HG03378 (cell line): ENCODE results near the gene MUC6.

Source experiments
- ATAC-seq: cut with Tn5 transposase; IDR thresholded peaks from one replicate; pipeline ENCODE4 v1.9.1; 2021; ENCODE audit warnings: mild to moderate bottlenecking, moderate library complexity; ENCODE audit not compliant: unreplicated experiment

Gene MUC6

DNA sequence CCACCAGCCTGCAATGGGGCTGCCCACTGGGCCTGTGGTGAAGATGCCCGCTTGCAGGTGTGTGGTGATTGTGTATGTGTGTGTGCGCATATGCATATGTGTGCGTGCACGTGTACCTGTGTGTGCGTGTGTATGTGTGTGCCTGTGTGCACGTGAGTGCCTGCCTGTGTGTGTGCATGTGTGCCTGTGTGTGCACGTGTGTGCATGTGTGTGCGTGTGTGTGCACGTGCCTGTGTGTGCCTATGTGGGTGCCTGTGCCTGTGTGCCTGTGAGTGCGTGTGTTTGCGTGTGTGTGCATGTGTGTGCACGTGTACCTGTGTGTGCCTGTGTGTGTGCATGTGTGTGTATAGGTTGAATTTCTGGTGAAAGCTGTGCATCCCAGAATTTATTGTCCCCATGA lies 2.4 kb upstream of the MUC6 start:
- ATAC-seq, result no peak

DNA sequence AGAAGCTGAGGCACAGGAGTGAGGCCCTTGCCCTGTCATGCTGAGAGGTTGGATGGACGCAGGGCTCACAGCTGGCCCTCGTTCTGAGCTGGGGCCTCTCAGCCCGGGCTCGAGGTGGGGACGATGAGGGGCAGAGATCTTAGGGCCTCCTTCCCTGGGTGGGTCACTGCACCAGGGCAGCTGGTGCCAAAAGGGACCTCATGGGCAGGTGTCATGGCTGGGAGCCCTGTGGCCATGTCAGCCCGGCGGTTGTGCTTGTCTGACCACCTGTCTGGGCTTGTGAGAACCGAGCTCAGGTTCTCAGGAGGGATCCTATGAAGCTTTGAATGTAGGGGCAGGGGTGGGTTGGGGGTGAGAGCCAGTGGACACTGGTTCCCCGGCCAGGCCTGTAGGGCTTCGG lies 1.8 kb upstream of the MUC6 start:
- no peak for ATAC-seq

DNA sequence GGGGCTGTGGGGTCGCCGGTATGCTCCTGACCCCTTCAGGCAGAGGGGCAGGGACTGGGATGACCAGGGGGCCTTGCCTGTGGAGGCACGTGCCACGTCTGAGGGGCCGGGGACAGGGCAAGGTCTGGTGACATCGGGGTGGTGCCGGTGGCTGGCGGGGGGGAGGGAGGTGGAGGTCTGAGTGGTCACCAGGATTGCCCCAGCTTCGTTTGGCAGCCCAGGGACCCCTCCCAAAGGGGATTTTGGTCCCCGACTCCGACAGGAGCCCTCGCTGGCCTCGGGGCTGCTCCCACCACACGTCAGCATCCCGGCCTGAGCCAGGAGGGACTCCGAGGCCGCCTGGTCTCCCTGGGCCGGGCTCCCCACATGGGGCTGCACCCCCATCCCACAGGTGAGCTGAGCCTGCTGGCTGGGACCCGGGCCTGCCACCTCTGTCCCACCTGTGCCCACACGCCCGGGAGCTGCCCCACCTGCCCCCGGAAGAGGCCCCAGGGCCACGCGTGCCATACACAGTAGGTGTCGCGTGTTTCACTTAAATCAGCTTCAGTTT lies 1.1 kb upstream of the MUC6 start:
- no peak for ATAC-seq

DNA sequence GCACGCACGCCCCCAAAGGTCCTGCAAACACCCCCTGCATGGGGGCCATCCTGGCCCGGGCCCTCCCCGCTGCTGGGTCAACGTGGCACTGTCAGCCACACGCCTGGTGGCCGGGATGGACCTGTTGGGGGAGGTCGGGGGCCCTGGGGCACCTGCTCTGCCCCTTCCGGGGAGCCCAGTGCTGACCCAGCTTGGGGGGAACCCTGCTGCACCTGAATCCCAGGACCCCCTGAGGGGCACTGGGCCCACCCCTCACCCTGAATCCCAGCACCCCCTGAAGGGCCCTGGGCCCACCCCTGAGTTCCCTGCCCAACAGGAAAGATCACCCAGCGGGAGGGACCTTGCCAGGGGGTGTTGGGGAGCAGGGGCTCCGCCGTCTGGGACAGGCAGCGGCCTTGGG lies 413 bp upstream of the MUC6 start:
- ATAC-seq, result no peak

DNA sequence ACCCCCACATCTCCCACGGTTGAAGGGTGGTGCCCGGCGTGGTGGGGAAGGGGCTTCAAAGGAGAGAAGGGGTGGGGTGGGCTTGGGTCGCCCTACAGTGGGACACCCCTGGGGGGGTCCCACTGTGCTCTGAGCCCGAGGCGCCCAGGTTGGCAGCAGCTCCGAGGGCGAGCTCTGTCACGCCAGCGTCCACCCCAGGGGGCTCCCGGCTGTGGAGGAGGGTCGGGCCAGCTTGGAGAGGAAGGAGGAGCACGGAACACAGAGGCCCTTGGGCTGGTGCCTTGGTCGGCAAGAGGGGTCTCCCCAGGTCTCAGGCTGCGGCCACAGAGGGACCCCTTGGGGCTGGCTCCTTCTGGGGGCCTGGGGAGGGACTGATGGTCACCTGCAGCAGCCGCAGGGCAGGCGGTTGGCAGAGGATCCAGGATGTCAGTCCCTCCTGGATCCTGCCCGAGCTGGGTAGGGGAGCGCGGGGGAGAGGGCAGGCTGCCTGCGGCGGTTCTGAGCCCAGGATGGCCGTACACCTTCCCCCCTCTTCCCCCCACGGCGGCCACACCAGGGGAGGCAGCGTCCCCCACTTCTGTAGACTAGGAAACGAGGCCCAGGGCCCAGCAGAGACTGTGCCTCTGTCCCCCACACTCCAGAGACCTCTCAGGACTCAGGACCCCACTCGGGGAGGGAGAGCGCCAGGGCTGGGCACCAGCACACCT lies 788 bp downstream of the MUC6 start:
- no peak for ATAC-seq

DNA sequence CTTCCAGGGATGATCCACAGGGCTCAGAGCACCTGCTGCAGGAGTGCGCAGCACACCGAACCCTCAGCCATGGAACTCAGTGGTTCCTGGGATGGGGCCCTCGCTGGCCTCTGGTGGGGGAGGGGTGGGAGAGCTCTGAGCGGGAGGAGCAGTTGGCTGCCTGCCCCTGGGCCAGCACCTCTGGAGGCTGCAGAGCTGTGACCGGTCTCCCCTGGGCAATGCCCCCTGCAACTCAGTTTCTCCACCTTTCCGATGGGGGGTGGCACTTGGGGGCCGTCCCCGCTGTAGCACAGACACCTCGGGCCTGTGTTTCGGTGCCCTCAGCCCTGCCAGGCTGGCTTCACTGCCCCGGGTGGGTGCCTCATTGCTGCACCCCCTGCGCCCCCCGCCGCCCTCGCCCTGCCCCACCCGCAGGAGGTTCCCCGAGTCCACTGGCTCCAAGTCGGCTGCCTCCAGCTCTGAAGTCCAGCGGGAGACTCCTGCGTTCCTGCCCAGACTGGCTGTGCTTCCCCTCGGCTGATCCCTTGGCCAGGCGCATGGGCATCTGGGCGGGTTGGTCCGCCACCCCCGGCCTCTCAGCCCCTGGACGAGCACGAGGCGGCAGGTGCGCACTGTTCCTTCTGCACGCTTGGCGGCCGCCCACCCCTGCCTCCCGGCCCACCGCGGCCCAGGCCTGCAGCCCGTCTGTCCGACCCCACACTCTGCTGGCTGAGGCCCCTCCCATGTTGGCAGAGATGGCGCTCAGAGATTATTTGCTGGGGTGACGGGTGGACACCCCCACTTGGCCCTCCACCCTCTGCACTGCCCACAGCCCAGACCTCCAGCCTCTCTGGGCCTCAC lies 1.8 kb downstream of the MUC6 start:
- ATAC-seq, result no peak

DNA sequence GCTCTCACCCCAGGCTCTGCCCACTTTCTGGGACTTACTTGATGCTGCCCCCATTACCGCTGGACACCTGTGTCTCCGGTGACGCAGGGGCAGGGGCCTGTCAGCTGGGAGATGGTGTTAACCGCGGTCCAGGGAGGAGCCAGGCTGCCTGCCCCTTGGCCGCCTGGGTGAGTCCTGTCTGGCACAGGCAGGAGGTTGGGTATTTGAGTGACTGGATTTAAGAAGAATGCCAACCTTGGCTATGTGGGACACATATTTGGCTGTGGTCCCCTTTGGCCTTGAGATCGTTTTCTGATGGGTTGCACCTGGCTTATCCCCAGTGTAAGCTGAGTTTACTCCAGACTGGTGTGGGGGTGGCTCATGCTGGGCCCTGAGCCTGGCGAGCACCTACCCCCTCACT lies 2.5 kb downstream of the MUC6 start:
- ATAC-seq, result no peak

DNA sequence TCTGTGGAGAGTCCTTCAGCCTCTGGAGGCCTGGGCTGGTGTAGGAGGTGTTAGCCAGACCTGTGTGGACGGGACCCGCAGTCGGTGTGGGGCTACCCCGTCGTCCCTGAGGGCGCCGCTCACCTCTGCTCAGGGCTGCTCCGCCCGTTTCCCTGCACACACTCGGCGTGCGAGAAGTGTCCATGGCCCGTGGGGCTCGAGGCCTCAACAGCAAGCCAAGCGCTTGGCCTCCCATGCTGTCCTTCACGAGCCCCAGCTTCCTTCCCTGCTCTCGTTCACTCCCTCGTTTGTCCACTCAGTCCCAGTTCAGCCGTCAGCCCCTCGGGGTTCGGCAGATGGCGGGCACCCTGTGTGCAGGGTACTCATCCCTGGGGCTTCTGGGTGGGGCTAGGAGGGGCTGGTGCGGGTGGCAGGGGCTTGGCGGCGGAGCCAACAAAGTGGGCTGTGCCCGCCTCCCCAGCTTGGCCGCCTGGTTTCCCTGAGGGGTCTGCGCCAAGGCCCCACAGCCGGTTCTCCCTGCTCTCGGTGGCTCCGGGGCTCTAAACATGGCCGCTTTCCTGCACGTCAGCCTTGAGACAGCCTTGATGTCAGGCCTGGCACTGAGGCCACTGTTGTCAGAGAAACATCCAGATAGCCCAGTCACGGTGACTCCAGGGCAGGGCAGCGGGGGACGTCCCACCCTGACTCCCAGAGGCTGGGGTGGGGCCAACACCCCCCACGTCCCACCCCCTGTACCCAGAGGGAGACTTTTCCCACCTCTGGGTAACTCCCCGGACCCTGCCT lies 3.3 kb downstream of the MUC6 start:
- no peak for ATAC-seq

DNA sequence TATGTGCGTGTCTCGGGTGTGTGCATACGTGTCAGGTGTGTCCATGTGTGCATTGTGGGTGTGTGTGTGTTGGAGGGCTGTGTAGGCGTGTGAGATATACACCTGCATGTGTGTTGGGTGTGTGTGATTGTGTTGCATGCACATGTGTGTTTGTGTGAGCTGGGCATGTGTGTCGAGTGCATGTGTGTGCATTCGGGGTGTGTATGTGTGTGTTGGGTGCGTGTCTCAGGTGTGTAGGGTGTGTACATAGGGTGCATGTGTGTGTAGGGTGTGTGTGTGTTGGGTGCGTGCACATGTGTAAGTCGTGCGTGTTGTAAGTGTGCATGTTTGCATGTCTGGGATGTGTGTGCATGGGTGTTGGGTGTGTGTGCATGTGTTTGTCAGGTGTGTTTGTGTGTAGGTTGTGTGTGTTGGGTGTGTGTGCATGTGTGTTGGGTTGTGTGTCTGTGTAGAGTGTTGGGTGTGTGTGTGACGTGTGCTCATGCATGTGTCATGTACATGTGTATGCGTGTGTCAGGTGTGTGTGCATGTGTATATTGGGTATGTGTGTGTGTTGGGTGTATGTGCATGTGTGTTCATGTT lies 4.1 kb downstream of the MUC6 start:
- ATAC-seq, result no peak

DNA sequence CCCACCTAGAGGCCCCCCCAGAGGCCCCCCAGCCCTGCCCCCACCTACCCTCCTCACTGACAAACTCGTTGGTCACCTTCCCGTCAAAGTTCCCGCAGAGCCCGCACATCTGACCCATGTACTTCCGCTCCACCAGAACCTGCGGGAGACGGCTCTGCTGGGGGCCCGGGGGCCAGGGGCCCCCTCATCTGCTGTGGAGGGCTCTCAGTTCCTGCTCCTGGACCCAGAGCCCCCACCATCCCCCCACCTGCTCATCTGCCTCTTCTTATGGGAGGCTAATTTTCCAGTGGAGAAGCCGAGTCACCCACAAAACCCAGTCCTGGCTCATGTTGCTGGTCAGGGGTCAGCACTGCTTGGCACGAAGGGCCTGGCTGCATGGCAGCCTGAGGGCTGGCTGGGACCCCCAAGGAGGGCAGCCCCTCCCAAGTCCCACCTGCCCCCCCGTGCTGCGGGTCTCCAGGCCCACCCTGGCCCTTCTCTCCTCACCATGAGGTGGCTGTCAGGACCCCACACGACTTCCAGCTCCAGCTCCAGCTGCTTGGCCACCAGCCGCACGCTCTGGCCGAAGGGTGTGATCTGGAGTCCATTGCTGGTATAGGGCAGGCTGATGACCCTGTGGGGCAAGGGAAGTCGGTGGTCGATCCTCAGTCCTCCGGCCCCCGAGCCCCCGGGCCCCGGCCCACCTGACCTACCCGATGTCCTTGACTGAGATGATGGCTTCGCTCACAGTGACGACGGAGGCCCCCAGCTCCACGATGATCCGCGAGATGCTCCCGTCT lies 5.2 kb downstream of the MUC6 start:
- no peak for ATAC-seq

DNA sequence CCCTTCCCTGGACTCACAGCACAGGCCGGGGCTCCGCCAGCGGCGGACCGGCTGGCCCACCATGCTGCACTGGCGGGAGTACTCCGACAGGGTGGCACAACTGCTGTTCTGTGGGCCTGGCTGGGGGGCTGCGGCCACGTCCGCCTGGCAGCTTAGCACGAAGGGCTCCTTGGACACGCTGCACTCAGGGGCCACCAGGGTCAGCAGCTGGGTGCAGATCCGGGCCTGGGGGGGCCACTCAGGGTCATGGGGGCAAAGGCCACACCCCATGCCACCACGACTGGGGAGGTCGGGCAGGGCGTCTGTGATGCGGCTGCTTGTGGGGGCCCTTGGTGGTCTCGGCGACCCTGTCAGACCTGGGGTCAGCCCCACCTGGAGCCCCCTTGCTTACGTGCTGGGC lies 6.0 kb downstream of the MUC6 start:
- ATAC-seq, result no peak

DNA sequence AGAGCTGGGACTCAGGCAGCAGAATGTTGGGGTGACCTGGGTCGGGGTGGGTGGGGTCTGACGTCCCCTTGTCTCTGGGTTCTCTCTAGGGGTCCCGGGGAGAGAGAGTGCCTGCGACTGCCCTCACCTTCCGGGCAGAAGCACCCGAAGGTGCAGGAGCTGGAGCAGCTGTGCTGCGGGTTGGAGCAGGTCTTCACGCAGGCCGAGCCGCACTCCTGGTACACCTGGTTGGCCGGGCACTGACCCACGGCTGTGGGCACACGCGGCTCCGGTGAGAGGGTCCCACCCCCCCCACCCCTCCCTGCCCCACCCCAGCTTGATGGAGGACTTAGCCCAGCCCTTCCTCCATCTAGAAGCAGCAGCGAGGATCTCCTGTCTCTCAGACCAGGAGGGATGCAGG lies 6.4 kb downstream of the MUC6 start:
- no peak for ATAC-seq

DNA sequence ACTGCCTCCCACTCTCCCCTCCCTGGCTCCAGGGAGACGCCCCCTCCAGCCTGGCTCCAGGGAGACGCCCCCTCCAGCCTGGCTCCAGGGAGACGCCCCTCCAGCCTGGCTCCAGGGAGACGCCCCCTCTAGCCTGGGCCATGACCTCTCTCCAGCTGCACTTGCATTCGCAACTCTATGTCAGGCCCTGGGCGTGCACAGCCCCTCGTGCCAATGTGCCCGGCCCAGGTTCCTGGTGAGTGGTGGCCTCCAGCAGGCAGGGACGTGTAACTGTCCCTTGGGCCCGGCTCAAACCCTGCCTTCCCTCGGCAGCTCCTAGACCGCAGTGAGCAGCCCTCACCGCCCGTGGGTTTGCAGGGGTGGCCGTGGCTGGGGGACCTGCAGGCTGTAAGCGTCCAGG lies 6.9 kb downstream of the MUC6 start:
- no peak for ATAC-seq

DNA sequence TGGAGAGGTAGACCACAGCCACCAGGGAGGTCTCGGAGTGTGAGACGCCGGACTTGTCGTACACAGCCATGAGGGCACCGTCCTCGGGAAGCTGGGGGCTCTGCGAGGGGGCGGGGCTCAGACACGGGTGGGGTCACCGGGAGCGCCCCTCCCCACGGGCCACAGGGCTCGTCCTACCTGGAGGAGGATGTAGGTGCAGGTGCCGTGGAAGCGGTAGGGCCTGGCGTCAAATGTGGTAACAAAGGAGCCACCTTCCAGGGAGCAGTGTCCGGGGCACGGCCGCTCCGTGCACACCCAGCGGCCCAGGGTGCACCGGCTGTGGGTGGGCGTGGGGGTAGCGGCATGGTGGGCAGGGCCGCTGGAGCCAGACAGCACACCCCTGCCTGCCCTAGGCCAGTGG lies 7.5 kb downstream of the MUC6 start:
- no peak for ATAC-seq

DNA sequence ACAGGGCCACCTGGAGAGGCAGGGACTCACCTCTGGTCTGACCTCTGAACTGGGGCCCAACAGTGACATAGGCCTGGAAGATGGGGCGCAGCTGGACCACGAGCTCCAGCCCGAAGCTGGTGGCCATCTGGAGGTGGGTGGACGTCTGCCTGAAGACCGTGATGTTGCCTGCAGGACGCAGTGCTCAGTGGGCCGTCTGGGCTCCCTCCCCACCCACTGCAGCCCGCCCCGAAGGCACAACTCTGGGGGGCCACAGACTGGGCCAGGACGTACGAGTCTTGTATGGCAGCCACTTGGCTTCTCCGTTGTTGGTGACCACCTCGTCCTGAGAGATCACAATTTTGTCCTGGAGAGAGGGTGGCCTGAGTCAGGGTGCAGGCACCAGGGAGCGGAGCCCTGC lies 7.9 kb downstream of the MUC6 start:
- no peak for ATAC-seq

DNA sequence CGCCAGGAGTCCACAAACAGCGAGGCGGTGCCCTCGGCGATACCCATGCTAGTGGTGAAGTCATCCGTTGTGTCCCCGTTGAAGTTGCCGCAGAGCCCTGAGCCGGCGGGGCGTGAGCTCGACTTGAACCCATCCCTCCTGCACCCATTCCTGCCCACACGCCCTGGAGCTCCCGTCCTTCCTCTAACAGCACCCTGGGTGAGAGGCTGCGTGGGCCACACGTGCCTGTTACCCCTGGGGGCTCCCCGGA lies 8.3 kb downstream of the MUC6 start:
- ATAC-seq, result no peak

DNA sequence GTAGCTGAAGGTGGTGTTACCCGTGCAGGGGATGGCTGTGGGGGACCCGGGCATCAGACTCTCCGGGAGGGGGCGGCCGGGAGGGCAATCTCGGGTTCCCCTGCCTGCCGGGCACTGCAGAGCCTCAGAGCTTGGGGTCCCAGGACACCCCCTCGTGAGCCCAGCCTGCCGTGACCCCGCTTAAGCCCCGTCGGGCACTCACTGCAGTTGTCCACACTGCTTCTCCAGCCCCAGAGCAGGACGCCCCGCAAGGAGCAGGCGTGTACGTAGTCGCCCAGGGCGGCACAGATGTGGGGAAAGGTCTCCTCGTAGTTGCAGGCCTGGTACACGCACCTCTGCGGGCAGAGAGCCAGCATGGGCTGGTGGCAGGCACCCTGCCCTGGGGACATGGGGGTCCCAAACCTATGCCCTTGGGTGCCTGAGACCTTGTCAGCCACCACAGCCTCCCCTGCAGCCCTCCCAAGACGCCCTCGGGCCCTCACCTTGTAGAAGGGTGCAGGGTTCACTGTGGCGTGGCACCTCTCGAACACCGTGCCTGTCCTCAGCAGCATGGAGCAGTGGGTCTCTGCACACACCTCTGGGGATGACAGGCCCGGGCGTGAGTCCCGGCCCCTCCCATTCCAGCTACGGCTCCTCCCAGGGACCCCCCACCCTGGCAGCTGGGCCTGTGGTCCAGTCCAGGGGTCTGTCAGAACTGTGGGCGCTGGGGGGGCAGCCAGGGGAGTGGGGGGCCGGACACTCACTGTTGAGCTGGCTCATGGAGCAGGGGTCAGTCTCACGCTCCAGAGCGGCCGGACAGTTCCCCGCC lies 8.8 kb downstream of the MUC6 start:
- ATAC-seq, result no peak

DNA sequence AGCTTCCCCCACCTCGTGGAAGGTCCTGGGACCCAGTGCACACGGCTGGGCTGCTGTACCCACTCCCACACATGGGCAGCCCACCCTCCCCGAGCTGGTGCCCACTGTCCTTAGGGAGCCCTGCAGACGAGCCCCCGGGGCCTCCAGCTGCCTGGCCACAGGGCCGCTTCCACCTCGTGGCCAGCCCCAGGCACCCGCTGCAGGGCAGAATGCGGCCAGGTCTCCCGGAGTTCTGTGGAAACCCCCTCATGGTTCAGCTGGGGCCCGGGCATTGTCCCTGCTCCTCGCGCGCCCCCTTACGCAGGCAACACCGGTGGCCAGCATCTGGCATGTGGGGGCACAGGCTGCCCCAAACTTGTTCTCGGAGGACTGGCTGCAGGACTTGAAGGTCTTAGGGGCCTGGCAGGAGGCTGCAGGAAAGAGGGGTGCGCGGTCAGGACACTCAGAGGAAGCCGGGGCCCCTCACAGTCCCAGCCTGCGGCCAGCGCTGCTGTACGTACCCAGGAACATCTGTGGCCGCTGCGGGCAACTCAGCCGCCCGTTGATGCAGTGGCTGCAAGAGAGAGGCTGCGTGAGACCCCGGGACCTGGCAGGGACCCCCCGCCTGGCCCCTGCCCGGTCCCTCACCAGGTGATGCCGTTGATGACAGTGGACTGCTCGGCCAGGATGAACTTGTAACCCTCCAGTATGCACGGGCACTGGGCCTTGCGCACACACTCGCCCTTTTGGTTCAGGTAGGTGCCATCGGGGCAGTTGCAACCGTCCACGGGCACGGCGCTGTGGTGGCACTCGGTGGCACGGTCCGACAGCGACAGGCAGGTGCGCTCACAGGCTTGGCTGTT lies 9.7 kb downstream of the MUC6 start:
- no peak for ATAC-seq

DNA sequence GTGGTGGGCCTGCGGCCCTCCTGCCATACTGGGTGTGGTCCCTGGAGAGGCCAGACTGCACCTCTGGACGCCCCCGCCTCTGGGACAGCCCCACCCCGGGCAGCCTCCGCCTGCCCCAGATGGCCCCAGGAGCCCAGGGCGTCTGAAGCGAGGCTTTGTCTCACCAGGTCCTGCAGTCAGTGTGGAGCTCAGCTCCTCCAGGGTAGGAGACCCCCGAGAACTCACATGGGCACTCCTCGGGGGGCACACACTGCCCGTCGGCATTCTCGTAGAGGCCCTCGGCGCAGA lies 10.4 kb downstream of the MUC6 start:
- no peak for ATAC-seq
